ENCODE data around the gene RND1. TPM values are rescaled to one million over a fixed set of nuclear protein-coding genes. Genes with fewer than 3 reads are reported as not detected.
"Not testable (repeated sequence)": the region's sequence is repeated elsewhere in the genome, so short reads cannot be mapped to it uniquely, and the experiment has no call there.

RND1 gene
- 1 to 10 TPM; 2.7 to 3.7 (median 3.3) TPM for polyA plus RNA-seq (ENCODE audit: insufficient read length in 4 of 4)

- DNase-seq (ENCODE audit: low read depth in 4 of 4, low spot score in 2 of 4), result peak; percentile 79 to 90 (median 82)
Observed at GRCh38 chr12:48865281-48866051, at the start of gene RND1. TSS of gene RND1 (minus strand) at chr12:48865870. CDS start at chr12:48865767, 103 bp downstream.

GRCh38 chr12:48910196-48910595 lies 44.5 kb upstream of the RND1 start:
- DNase-seq (ENCODE audit: low read depth in 4 of 4, low spot score in 2 of 4), result no peak

GRCh38 chr12:48909698-48910097 lies 44.0 kb upstream of the RND1 start:
- not testable (repeated sequence) for DNase-seq (ENCODE audit: low read depth in 4 of 4, low spot score in 2 of 4)

GRCh38 chr12:48907245-48907644 lies 41.6 kb upstream of the RND1 start:
- DNase-seq (ENCODE audit: low read depth in 4 of 4, low spot score in 2 of 4), result no peak

GRCh38 chr12:48903982-48904411 lies 38.3 kb upstream of the RND1 start:
- peak in 3 of 4 donors; percentile 74 to 94 (median 78) for DNase-seq (ENCODE audit: low read depth in 4 of 4, low spot score in 2 of 4)

GRCh38 chr12:48903363-48903981 lies 37.8 kb upstream of the RND1 start:
- DNase-seq (ENCODE audit: low read depth in 4 of 4, low spot score in 2 of 4), result no peak

- no peak for DNase-seq (ENCODE audit: low read depth in 4 of 4, low spot score in 2 of 4)
Observed at GRCh38 chr12:48901278-48901677, 35.6 kb upstream of the RND1 start.

- DNase-seq (ENCODE audit: low read depth in 4 of 4, low spot score in 2 of 4), result no peak
Observed at GRCh38 chr12:48899651-48900050, 34.0 kb upstream of the RND1 start.

GRCh38 chr12:48894271-48894670 lies 28.6 kb upstream of the RND1 start:
- no peak for DNase-seq (ENCODE audit: low read depth in 4 of 4, low spot score in 2 of 4)

- DNase-seq (ENCODE audit: low read depth in 4 of 4, low spot score in 2 of 4), result peak in 3 of 4 donors; percentile 66 to 71 (median 68)
Observed at GRCh38 chr12:48890657-48891418, 25.2 kb upstream of the RND1 start.

- DNase-seq (ENCODE audit: low read depth in 4 of 4, low spot score in 2 of 4), result no peak
Observed at GRCh38 chr12:48889679-48890078, 24.0 kb upstream of the RND1 start.

- no peak for DNase-seq (ENCODE audit: low read depth in 4 of 4, low spot score in 2 of 4)
Observed at GRCh38 chr12:48883305-48884161, 17.9 kb upstream of the RND1 start.

GRCh38 chr12:48882972-48883304 lies 17.3 kb upstream of the RND1 start:
- no peak for DNase-seq (ENCODE audit: low read depth in 4 of 4, low spot score in 2 of 4)

- peak in 1 of 4 donors; percentile 44 for DNase-seq (ENCODE audit: low read depth in 4 of 4, low spot score in 2 of 4)
Observed at GRCh38 chr12:48882315-48882687, 16.6 kb upstream of the RND1 start.

GRCh38 chr12:48881686-48882314 lies 16.1 kb upstream of the RND1 start:
- DNase-seq (ENCODE audit: low read depth in 4 of 4, low spot score in 2 of 4), result no peak

- no peak for DNase-seq (ENCODE audit: low read depth in 4 of 4, low spot score in 2 of 4)
Observed at GRCh38 chr12:48880647-48881046, 15.0 kb upstream of the RND1 start.

GRCh38 chr12:48878548-48878947 lies 12.9 kb upstream of the RND1 start:
- no peak for DNase-seq (ENCODE audit: low read depth in 4 of 4, low spot score in 2 of 4)

GRCh38 chr12:48875944-48876515 lies 10.4 kb upstream of the RND1 start:
- no peak for DNase-seq (ENCODE audit: low read depth in 4 of 4, low spot score in 2 of 4)

- not testable (repeated sequence) for DNase-seq (ENCODE audit: low read depth in 4 of 4, low spot score in 2 of 4)
Observed at GRCh38 chr12:48873534-48873933, 7.9 kb upstream of the RND1 start.

GRCh38 chr12:48873096-48873495 lies 7.4 kb upstream of the RND1 start:
- DNase-seq (ENCODE audit: low read depth in 4 of 4, low spot score in 2 of 4), result no peak

Measured in left renal cortex interstitium (tissue), 4 donors.